HepG2 (cell line): ENCODE measurements around the gene IRF6. TPM values are rescaled to one million over a fixed set of nuclear protein-coding genes. Genes with fewer than 3 reads are reported as not detected.

Experiments
- ARNTL ChIP-seq: sonication (generic); formaldehyde crosslinking; IDR thresholded peaks from 2 replicates; pipeline ENCODE4 v1.4.0; 2020; ENCODE audit warnings: mild to moderate bottlenecking, missing genetic modification reagents
- ATF1 ChIP-seq: IDR thresholded peaks from 2 replicates; pipeline ENCODE4 v1.6.1; 2016; ENCODE audit warnings: mild to moderate bottlenecking, control low read depth
- GATAD2A ChIP-seq: IDR thresholded peaks from 2 replicates; pipeline ENCODE4 v1.6.1; 2016
- KAT2B ChIP-seq: fragments of 150-350 bp; IDR thresholded peaks from 2 replicates; pipeline ENCODE4 v1.6.1; 2014; ENCODE audit warnings: low read depth, low read length, borderline replicate concordance
- MEIS1 ChIP-seq: sonication (generic); formaldehyde crosslinking; IDR thresholded peaks from 2 replicates; pipeline ENCODE4 v1.9.0; 2021; ENCODE audit warnings: mild to moderate bottlenecking, missing genetic modification reagents, moderate library complexity, borderline replicate concordance
- MIER3 ChIP-seq: IDR thresholded peaks from 2 replicates; pipeline ENCODE4 v1.6.1; 2016; ENCODE audit warnings: missing compliant biosample characterization, borderline replicate concordance
- NR2F1 ChIP-seq, 2 experiments: fragments of 450-650 bp in 1 of 2; formaldehyde crosslinking in 1 of 2; IDR thresholded peaks; 2 replicates each; pipeline versions ENCODE4 v1.5.0 to v1.6.1; 2016 to 2020; ENCODE audit warnings: mild to moderate bottlenecking in 1 of 2, missing compliant biosample characterization in 1 of 2, missing genetic modification reagents in 1 of 2, moderate library complexity in 1 of 2
- U2AF2 ChIP-seq: fragments of 200-400 bp; formaldehyde crosslinking; IDR thresholded peaks from 2 replicates; pipeline ENCODE4 v1.6.1; 2017; ENCODE audit warnings: low read depth, mild to moderate bottlenecking, low read length
- YEATS4 ChIP-seq: sonication (generic); formaldehyde crosslinking; IDR thresholded peaks from 2 replicates; pipeline ENCODE4 v1.4.0; 2020; ENCODE audit warnings: missing genetic modification reagents, borderline replicate concordance
- ZFYVE20 ChIP-seq: sonication (generic); formaldehyde crosslinking; IDR thresholded peaks from 2 replicates; pipeline ENCODE4 v1.8.0; 2023; ENCODE audit warnings: low read depth, mild to moderate bottlenecking, moderate library complexity, missing genetic modification reagents, borderline replicate concordance
- ZNF224 ChIP-seq: sonication (generic); formaldehyde crosslinking; IDR thresholded peaks from 2 replicates; pipeline ENCODE4 v1.5.0; 2020; ENCODE audit warnings: mild to moderate bottlenecking, missing genetic modification reagents
- ZNF703 ChIP-seq: sonication (generic); formaldehyde crosslinking; IDR thresholded peaks from 2 replicates; pipeline ENCODE4 v1.5.1; 2020; ENCODE audit warnings: missing genetic modification reagents, mild to moderate bottlenecking, moderate library complexity, borderline replicate concordance
- polyA plus RNA-seq, 8 experiments: library from polyadenylated mRNA; depleted of rRNA in 3 of 8; stranded (reverse) in 7 of 8; unstranded in 1 of 8; fragments of >200 nt; fragmentation: Illumina TruSeq in 4 of 8; extraction: Trizol in 4 of 8; gene quantifications; 2 replicates each; pipeline versions ENCODE4 v1.2.1 to v1.2.3, GENCODE V29; 2011 to 2016; ENCODE audit warnings: low read depth in 4 of 8, missing spikeins in 1 of 8, mixed read lengths in 1 of 8; ENCODE audit not compliant: insufficient read depth in 1 of 8
- total RNA-seq, 5 experiments: library from RNA; depleted of rRNA; stranded (reverse); fragments of >200 nt; fragmentation: Illumina TruSeq; extraction: Trizol; gene quantifications; 2 replicates each; pipeline ENCODE4 v1.2.3, GENCODE V29; 2016; ENCODE audit warnings: low read depth in 1 of 5
- TF ChIP-seq, protein P1 (sequence below): sonication (generic); formaldehyde crosslinking; IDR thresholded peaks from 2 replicates; pipeline ENCODE4 v1.5.0; 2020; ENCODE audit warnings: mild to moderate bottlenecking, missing genetic modification reagents, borderline replicate concordance
- TF ChIP-seq, protein P2 (sequence below): IDR thresholded peaks from 2 replicates; pipeline ENCODE4 v1.6.1; 2016; ENCODE audit warnings: mild to moderate bottlenecking, missing biosample characterization, missing genetic modification reagents
- TF ChIP-seq, protein P3 (sequence below): sonication (generic); formaldehyde crosslinking; IDR thresholded peaks from 2 replicates; pipeline ENCODE4 v1.5.0; 2020; ENCODE audit warnings: mild to moderate bottlenecking, missing genetic modification reagents, borderline replicate concordance
- TF ChIP-seq, protein P4 (sequence below): sonication (generic); formaldehyde crosslinking; IDR thresholded peaks from 2 replicates; pipeline ENCODE4 v1.5.0; 2020; ENCODE audit warnings: mild to moderate bottlenecking, missing genetic modification reagents

The IRF6 gene
- total and polyA plus RNA-seq, 2 of the 13 experiments (the other 11 are each of a cell fraction or from before 2014, with no cell fraction given) = 0.02 TPM; not detected in 1

DNA sequence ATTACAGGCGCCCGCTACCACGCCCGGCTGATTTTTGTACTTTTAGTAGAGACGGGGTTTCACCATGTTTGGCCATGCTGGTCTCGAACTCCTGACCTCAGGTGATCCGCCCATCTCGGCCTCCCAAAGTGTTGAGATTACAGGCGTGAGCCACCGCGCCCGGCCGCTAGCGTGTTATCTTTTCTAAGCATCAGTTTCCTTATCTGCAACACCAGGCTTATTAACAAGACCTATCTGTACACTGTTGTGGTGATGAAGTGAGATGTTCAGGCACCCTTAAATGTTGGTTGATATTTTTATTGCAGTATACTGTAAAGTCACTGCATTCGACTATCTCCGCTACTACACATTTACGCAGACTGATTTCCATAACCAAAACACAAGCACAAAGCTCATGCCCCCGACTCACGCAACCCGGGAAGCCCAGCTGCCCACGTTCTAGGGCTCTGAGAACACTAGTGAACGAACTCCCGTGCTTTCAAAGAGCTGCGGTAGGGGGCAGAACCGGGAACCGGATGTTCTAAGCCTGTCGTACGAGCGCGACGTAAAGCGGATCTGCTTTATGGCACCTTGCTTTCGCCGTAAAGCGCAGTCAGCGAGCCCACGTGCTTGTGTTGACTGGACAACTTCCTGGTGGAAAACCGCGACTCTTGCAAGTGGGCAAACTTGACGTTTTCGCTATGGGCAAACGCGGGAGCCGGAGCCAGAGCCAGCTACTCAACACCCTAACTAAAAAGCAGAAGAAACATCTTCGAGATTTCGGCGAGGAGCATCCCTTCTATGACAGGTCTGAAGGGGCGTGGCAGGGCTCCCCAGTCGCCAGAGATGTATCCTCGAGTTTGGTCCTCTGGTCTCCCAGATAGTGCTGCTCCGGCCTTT lies 21.7 kb upstream of the IRF6 start, which contains the start of gene UTP25 (continued):
- TF ChIP-seq NR2F1 (CRISPR knock-in tag; IDR thresholded peaks at IDR 0.05) (no peak), ZNF224 (CRISPR knock-in tag) (peak; percentile 81; the same call in 1 of the 2 replicates), KAT2B (no peak), U2AF2 (no peak), MEIS1 (peak; percentile 79; the same call in 1 of the 2 replicates), ARNTL (peak; percentile 70), ZFYVE20 (CRISPR knock-in tag) (no peak), MIER3 (CRISPR knock-in tag) (peak; percentile 79; the same call in 1 of the 2 replicates), YEATS4 (CRISPR knock-in tag) (peak; percentile 95), ATF1 (peak; percentile 33; the same call in 1 of the 2 replicates), ZNF703 (CRISPR knock-in tag) (no peak), GATAD2A (CRISPR knock-in tag) (peak; percentile 70)
- TF ChIP-seq, protein P1, sequence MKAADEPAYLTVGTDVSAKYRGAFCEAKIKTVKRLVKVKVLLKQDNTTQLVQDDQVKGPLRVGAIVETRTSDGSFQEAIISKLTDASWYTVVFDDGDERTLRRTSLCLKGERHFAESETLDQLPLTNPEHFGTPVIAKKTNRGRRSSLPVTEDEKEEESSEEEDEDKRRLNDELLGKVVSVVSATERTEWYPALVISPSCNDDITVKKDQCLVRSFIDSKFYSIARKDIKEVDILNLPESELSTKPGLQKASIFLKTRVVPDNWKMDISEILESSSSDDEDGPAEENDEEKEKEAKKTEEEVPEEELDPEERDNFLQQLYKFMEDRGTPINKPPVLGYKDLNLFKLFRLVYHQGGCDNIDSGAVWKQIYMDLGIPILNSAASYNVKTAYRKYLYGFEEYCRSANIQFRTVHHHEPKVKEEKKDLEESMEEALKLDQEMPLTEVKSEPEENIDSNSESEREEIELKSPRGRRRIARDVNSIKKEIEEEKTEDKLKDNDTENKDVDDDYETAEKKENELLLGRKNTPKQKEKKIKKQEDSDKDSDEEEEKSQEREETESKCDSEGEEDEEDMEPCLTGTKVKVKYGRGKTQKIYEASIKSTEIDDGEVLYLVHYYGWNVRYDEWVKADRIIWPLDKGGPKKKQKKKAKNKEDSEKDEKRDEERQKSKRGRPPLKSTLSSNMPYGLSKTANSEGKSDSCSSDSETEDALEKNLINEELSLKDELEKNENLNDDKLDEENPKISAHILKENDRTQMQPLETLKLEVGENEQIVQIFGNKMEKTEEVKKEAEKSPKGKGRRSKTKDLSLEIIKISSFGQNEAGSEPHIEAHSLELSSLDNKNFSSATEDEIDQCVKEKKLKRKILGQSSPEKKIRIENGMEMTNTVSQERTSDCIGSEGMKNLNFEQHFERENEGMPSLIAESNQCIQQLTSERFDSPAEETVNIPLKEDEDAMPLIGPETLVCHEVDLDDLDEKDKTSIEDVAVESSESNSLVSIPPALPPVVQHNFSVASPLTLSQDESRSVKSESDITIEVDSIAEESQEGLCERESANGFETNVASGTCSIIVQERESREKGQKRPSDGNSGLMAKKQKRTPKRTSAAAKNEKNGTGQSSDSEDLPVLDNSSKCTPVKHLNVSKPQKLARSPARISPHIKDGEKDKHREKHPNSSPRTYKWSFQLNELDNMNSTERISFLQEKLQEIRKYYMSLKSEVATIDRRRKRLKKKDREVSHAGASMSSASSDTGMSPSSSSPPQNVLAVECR (CRISPR knock-in tag) = peak; percentile 99
- TF ChIP-seq, protein P2, sequence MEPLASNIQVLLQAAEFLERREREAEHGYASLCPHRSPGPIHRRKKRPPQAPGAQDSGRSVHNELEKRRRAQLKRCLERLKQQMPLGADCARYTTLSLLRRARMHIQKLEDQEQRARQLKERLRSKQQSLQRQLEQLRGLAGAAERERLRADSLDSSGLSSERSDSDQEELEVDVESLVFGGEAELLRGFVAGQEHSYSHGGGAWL = peak; percentile 98; the same call in 1 of the 2 replicates
- TF ChIP-seq, protein P3, sequence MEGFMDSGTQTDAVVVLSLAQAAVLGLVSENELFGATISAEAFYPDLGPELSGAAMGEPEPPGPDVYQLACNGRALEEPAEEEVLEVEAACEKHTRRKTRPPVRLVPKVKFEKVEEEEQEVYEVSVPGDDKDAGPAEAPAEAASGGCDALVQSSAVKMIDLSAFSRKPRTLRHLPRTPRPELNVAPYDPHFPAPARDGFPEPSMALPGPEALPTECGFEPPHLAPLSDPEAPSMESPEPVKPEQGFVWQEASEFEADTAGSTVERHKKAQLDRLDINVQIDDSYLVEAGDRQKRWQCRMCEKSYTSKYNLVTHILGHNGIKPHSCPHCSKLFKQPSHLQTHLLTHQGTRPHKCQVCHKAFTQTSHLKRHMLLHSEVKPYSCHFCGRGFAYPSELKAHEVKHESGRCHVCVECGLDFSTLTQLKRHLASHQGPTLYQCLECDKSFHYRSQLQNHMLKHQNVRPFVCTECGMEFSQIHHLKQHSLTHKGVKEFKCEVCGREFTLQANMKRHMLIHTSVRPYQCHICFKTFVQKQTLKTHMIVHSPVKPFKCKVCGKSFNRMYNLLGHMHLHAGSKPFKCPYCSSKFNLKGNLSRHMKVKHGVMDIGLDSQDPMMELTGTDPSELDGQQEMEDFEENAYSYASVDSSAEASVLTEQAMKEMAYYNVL (CRISPR knock-in tag) = no peak
- TF ChIP-seq, protein P4, sequence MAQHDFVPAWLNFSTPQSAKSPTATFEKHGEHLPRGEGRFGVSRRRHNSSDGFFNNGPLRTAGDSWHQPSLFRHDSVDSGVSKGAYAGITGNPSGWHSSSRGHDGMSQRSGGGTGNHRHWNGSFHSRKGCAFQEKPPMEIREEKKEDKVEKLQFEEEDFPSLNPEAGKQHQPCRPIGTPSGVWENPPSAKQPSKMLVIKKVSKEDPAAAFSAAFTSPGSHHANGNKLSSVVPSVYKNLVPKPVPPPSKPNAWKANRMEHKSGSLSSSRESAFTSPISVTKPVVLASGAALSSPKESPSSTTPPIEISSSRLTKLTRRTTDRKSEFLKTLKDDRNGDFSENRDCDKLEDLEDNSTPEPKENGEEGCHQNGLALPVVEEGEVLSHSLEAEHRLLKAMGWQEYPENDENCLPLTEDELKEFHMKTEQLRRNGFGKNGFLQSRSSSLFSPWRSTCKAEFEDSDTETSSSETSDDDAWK = no peak
